DMS153 (cell line): Measurements from ENCODE around the gene CDH10.

Experiments used
- DNase-seq: peaks from one replicate; lab custom pipeline; 2025; lab: John Stamatoyannopoulos, UW

Gene CDH10

DNA sequence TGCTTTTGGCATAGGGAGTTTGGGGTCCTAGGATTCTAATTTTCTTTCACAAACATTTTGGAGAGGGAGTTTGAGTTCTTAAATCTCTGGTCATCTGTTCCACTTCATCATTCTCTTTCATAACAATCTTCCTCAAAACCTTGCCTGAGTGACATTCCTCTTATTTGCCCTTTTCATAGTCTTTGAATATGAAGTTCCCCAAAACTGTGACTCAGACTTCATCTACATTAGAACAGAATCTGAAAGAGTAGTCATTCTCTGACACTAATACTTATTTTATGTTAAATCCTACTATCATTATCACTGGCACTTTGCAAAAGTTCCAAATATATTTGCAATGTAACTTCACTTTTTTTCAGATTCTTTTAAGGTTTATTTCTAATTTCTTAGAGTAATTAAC is 163.8 kb downstream of the CDH10 start:
- no peak for DNase-seq

DNA sequence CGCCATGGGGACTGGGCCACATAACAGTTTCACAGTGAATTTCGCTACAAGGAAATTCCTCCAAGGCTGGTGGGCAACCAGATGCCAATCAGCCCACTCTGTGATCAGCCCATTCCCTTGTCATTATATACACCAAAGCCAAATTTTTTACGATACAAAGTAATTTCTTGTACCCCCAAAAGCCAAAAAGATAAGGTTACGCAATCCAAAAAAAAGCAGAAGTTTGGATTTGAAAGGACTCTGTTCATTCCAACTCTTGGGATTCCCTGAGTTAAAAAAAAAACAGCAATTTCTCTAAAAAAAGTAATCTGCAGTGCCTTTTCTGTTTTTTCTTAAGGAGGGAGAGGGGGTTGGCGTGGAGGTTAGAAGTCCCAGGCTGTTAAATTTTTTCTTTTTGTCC is 166.8 kb downstream of the CDH10 start:
- DNase-seq = no peak

DNA sequence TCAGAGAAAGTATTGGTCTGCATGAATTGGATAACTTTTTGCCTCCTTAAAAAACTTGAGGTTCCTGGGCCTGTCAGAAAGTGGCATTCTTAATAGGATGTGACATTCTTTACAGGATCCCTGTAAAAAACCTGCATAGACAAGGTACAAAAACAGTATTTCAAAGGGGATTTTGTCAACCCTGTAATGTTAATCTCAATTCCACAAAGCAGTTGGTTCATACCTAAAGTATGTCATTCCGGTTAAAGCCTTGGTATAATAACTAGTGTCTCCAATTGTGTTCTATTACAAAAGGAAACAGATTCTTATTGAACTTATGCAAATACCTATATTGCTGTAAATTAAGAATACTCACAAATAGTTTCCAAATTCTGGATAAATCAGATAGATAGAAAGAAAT is 169.7 kb downstream of the CDH10 start:
- no peak for DNase-seq

DNA sequence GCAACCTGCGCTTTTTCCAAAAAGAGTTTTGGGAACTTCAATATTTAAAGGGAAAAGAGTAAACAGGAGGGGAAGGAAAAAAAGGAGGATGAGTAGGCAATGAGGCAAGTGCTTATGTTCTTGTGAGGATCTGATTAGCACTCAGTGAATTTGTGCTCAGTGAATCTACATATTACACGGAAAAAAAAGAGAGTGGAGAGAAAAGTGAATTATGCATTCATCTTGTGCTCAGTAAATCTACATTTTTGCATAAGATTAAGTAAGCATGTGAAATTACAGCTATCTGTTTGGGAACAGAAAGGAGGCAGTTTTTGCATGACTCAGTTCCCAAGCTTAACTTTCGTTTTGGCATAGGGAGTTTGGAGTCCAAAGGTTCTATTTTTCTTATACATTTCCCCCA is 170.1 kb downstream of the CDH10 start:
- no peak for DNase-seq

DNA sequence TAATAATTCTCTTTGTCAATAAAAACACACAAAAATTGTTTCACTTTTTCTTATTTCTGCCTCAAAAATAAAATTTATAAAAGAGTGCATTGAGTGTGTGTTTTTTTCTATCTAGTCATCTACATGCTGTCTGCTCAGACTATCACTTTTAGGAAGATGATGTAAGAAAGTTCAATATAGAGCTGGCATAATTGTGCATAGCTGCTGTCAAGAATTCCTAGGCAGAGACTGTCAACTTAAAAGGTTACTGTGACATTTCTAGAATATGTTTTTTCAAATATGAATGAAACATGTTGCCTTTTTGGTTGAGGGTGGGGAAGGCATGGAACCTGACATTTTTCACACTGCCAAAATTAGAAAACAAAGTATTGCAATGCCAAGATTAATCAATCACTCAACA is 172.3 kb downstream of the CDH10 start:
- no peak for DNase-seq

DNA sequence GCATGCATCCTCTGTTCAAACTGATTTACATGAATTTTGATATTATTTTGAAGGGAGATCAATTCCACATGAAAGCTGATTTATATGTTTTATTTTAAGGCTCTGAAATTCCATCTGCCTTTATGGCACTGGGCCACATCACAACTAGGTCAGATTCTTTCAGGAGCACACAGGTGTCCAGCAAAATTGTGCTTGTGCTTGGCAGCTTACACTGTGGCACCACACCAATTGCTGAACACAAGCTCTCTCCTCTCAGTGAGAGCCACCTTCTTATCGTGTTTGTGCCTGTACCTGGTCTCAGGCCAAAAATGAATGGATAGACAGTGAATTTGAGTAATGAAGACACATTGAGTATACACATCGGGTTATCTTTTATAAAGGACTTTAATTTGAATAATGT is 200.4 kb downstream of the CDH10 start:
- no peak for DNase-seq

DNA sequence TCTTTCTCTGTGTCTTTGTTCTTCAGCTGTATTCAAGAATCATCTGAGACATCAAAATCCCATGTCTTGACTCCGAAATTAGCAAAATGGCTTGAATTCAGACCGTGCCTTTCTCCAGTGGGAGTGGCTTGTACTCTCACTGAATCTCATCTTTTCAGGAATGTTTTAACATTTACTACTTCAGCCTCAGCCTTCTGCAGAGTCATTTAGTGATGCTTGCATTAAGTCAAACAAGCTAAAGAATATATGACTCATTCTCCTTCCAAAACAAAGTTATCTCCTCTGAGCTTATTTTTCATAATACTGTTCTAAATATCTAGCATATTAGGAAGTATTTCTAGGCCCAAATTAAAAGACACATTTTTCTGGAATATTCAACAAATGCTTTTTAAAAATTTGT is 205.3 kb downstream of the CDH10 start:
- DNase-seq = no peak
